Right ventricle myocardium superior (tissue), 1 donor: ENCODE results near the gene RAB32. TPM values are rescaled to one million over a fixed set of nuclear protein-coding genes. Genes with fewer than 3 reads are reported as not detected.

ENCODE experiments used
- ATAC-seq: fragments of 200-7000 bp; cut with Tn5 transposase; one replicate; pipeline ENCODE4 v1.9.1; 2020; ENCODE audit warnings: mild to moderate bottlenecking; ENCODE audit not compliant: poor library complexity
- DNase-seq: peaks from one replicate; pipeline ENCODE4 v3.0.0-alpha.2; 2020
- intact Hi-C: fragments of 100-400 bp; cut with DNase I; formaldehyde crosslinking; loops from one replicate; pipeline ENCODE4 v1.11.2; 2022
- total RNA-seq: library from RNA; stranded (reverse); fragmentation: NEBNext Ultra II Directional; extraction: Animal tissue kit (Norgen Biotek cat#: 25700); gene quantifications from one replicate; pipeline ENCODE4 v1.2.1, GENCODE V29; 2021
- donor health status: DM: no; HTN: yes; CAD: no; lungs with severe emphysema.

The RAB32 gene
- total RNA-seq, 1 donor from 2014 or later = 5.3 TPM

GRCh38 chr6:146574211-146574610, 30.6 kb downstream of the RAB32 start:
- no peak for DNase-seq
- ATAC-seq = no peak
- intact Hi-C loops = no loop called here

- intact Hi-C loops = no loop called here
- DNase-seq = no peak
- ATAC-seq = no peak
Observed at GRCh38 chr6:146578054-146578453, 34.4 kb downstream of the RAB32 start.

GRCh38 chr6:146581968-146582367, 38.3 kb downstream of the RAB32 start:
- intact Hi-C loops = no loop called here
- no peak for ATAC-seq
- no peak for DNase-seq

DNA sequence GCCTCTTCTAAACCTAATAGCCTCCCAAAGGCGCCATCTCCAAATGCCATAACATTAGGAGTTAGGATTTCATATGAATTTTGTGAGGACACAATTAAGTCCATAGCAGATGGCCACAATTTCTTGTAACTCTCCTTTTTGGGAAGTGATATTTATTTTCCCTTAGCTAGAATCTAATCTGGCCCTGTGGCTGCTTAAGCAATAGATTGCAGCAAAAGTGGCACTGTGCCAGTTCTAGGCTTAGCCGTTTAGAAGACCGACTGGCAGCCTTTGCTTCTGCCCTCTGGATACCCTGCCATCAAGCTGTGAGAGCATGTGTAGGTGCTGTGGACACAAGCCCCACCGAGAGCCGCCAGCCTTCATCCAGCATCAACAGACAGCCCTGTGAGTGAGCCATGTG, 39.2 kb downstream of the RAB32 start:
- ATAC-seq (peak; percentile 29), DNase-seq (peak; percentile 57)
- intact Hi-C loops = no loop called here

DNA sequence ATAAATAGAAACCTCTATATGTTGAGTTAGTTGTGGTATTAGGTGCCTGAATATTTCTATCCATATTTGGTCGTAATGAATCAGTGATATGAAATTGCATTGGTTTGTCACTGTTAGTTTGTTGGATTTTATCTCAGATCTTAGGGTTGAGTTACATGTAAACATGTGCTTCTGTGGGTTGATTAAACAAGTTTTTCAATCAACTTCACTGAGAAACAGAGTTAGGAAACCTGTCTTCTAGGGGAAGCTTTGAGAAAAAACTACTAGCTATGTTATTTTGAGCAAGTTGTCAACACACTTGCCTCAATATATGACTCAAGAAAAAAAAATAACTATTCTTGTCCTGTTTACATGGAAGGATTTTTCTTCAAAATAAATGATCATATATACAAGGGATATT, 40.3 kb downstream of the RAB32 start:
- intact Hi-C loops = no loop called here
- no peak for ATAC-seq
- no peak for DNase-seq

- DNase-seq (no peak), ATAC-seq (no peak)
- intact Hi-C loops = no loop called here
Observed at GRCh38 chr6:146587459-146587858, 43.8 kb downstream of the RAB32 start.

GRCh38 chr6:146590492-146590891, 46.9 kb downstream of the RAB32 start:
- ATAC-seq (no peak), DNase-seq (no peak)
- intact Hi-C loops = no loop called here

- ATAC-seq = no peak
- DNase-seq = no peak
- intact Hi-C loops = no loop called here
Observed at GRCh38 chr6:146592451-146592850, 48.8 kb downstream of the RAB32 start.

DNA sequence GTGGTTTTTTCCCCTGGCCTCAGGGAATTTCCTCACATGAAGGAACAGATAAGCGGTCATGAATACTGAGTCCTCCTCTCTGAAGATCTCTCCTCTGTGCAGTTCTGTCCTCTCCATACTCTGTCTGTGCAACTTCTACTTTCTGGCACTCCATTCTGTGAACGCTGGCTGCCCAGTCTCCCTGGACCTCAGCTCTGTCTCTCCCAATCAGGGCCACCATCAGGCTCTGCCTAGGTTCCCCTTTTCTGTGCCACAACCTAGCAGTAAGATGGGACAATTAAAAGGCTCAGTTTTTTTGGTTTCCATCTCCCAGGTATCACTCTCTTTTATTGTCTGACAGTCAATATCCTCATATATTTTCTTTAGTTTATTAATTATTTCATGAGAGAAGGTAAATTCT, 50.4 kb downstream of the RAB32 start:
- no peak for ATAC-seq
- intact Hi-C loops = no loop called here
- peak; percentile 38 for DNase-seq

GRCh38 chr6:146594495-146594894, 50.9 kb downstream of the RAB32 start:
- peak; percentile 67 for ATAC-seq
- DNase-seq = no peak
- intact Hi-C loops = no loop called here

DNA sequence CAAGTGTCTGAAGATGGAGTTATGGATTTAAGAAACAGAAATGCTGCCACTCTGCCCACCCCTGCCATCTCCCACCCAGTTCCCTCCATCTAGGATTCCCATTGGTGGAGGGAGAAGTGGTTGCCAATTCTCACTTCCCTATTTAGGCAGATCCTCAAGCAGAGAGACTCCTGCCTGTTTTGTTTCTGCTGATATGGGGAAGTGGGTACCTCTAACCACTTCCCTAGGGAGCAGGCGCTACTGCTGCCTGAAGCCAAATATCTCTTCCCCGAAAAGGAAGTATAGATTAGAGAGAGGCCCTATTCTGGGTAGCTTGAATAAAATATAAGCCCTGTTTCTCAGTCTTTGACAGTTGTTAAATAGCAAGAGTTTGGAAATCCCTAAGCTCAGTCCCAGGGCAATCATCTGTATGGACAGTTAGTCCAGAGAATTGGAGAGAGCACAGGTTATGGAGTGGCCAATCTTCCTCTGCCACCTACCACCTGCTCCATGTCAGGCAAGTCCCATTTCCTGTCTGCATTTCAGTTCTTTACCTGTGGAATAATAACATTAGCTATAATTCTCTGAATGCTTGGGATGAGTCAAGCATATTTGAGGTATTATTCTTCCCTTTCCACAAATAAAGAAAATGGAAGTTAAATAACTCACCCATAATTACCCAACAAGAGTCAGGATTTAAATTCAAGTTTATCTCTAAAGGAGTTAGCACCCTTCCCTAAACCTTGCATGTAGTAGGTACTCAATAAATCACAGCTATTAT, 52.5 kb downstream of the RAB32 start:
- DNase-seq (no peak), ATAC-seq (peak; percentile 72)
- intact Hi-C loops = no loop called here

GRCh38 chr6:146598772-146599405, 55.3 kb downstream of the RAB32 start, which contains the start of gene ADGB:
TSS of gene ADGB (plus strand) at chr6:146598972. CDS start at chr6:146599041, 69 bp downstream.
- DNase-seq (peak; percentile 84), ATAC-seq (peak; percentile 91)
- intact Hi-C loops = no loop called here

GRCh38 chr6:146601352-146601751, 57.7 kb downstream of the RAB32 start:
- DNase-seq = no peak
- intact Hi-C loops = no loop called here
- ATAC-seq = no peak

- intact Hi-C loops = no loop called here
- DNase-seq = no peak
Observed at GRCh38 chr6:146602526-146602925, 58.9 kb downstream of the RAB32 start.

More at GRCh38 chr6:146602526-146602925, 58.9 kb downstream of the RAB32 start:
- ATAC-seq = no peak

Other genes with a start within 250 kb of the RAB32 start
- not detected for gene ADGB, start 55.1 kb downstream of the RAB32 start, total RNA-seq